ENCODE data around the gene APBB2.

Gene APBB2

DNA sequence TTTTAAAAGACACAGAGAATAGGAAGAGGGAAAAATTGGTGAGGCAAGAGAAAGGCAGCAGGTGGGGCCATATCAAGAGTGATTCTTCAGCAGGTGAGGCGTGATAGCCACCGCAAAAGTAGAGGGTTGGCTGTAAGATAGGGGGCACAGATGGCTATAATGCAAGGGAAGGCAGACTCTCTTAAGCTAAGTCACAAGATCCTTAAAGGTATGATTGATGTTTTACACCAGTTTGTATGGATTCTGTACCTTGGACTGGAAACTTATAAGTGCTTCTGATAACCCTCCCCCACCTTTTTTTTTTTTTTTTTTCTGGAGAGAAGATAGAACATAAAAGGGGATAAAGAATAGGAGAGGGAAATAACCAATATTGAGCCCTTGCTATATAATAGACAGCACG, 424.6 kb downstream of the APBB2 start:
- Histone ChIP-seq H3K79me1 (ENCODE audit: low read length) (no peaks in the 10 kb centered on the region), H3K4me2 (ENCODE audit: low read length) (no peak overlapping the region), H3K14ac (ENCODE audit: low read length) (no peak overlapping the region), H3K27me3 (ENCODE audit: insufficient read depth, low read length) (no peaks in the 10 kb centered on the region), H4K12ac (ENCODE audit: low read depth, low read length) (no peak overlapping the region), H2BK5ac (ENCODE audit: low read depth, low read length, poor library complexity) (no peak overlapping the region), H3K27ac (ENCODE audit: low read depth, low read length) (no peak overlapping the region), H2BK120ac (ENCODE audit: insufficient read depth, low read length, poor library complexity) (no peak overlapping the region), H3K18ac (ENCODE audit: low read length) (no peak overlapping the region), H2AK5ac (ENCODE audit: low read length) (no peak overlapping the region), H3K79me2 (ENCODE audit: control insufficient read depth, insufficient read depth, low read length, poor library complexity) (no peaks in the 10 kb centered on the region), H2AFZ (ENCODE audit: insufficient read depth, low read length, poor library complexity) (no peak overlapping the region), H3K9me3 (ENCODE audit: insufficient read depth, low read depth, low read length) (no peaks in the 10 kb centered on the region), H2BK12ac (ENCODE audit: low read length) (no peak overlapping the region), H3K23ac (ENCODE audit: low read length) (peak overlapping the region; percentile 92), H4K8ac (ENCODE audit: low read depth, low read length) (no peak overlapping the region), H3K9ac (ENCODE audit: low read length) (no peak overlapping the region), H3K4me1 (ENCODE audit: control insufficient read depth in 1 of 2, insufficient read depth in 2 of 2, low read length in 2 of 2) (no peaks in the 10 kb centered on the region), H3K4me3 (ENCODE audit: low read depth, low read length) (no peak overlapping the region), H3K36me3 (ENCODE audit: control insufficient read depth in 1 of 2, insufficient read depth in 2 of 2, low read length in 2 of 2) (no peaks in the 10 kb centered on the region), H3K4ac (ENCODE audit: low read depth, low read length) (no peak overlapping the region), H4K91ac (ENCODE audit: low read depth, low read length) (no peak overlapping the region)
- no CpG with 5 or more reads among the region's 3 CpGs for whole genome bisulfite sequencing (ENCODE audit: extremely low coverage, insufficient coverage, insufficient read length)
- DNase-seq: no peak

DNA sequence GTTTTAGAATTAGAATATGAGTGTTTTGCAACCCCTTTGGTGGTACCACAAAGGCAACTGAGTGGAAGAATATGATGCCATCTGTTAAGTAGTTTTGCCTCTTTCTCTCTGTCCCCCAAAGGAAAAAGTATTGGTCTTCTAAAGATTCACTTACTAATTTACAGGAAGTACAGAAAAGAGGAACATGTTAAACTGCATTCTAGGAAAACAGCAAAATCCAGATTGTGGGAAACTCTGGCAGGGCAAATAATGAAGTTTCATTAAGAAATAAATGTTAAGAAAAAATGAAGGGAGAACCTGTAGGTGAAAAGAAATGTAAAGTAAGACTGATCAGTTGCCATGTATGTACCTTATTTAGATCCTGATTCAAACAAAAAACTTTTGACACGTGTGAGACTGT, 425.3 kb downstream of the APBB2 start:
- Histone ChIP-seq H2BK12ac (ENCODE audit: low read length) (no peak overlapping the region), H3K9ac (ENCODE audit: low read length) (no peak overlapping the region), H3K4me2 (ENCODE audit: low read length) (no peak overlapping the region), H3K9me3 (ENCODE audit: insufficient read depth, low read depth, low read length) (no peaks in the 10 kb centered on the region), H3K18ac (ENCODE audit: low read length) (no peak overlapping the region), H3K23ac (ENCODE audit: low read length) (no peak overlapping the region), H4K12ac (ENCODE audit: low read depth, low read length) (no peak overlapping the region), H3K36me3 (ENCODE audit: control insufficient read depth in 1 of 2, insufficient read depth in 2 of 2, low read length in 2 of 2) (no peaks in the 10 kb centered on the region), H3K79me1 (ENCODE audit: low read length) (no peaks in the 10 kb centered on the region), H3K79me2 (ENCODE audit: control insufficient read depth, insufficient read depth, low read length, poor library complexity) (no peaks in the 10 kb centered on the region), H3K14ac (ENCODE audit: low read length) (no peak overlapping the region), H3K4me1 (ENCODE audit: control insufficient read depth in 1 of 2, insufficient read depth in 2 of 2, low read length in 2 of 2) (no peaks in the 10 kb centered on the region), H4K8ac (ENCODE audit: low read depth, low read length) (no peak overlapping the region), H3K27ac (ENCODE audit: low read depth, low read length) (no peak overlapping the region), H2AK5ac (ENCODE audit: low read length) (no peak overlapping the region), H4K91ac (ENCODE audit: low read depth, low read length) (no peak overlapping the region), H3K4me3 (ENCODE audit: low read depth, low read length) (no peak overlapping the region), H3K4ac (ENCODE audit: low read depth, low read length) (no peak overlapping the region), H3K27me3 (ENCODE audit: insufficient read depth, low read length) (no peaks in the 10 kb centered on the region), H2BK120ac (ENCODE audit: insufficient read depth, low read length, poor library complexity) (no peak overlapping the region), H2AFZ (ENCODE audit: insufficient read depth, low read length, poor library complexity) (no peak overlapping the region), H2BK5ac (ENCODE audit: low read depth, low read length, poor library complexity) (no peak overlapping the region)
- DNase-seq: peak in 1 of 2 donors; percentile 36
- WGBS (ENCODE audit: extremely low coverage, insufficient coverage, insufficient read length): no CpG with 5 or more reads among the region's 1 CpG

DNA sequence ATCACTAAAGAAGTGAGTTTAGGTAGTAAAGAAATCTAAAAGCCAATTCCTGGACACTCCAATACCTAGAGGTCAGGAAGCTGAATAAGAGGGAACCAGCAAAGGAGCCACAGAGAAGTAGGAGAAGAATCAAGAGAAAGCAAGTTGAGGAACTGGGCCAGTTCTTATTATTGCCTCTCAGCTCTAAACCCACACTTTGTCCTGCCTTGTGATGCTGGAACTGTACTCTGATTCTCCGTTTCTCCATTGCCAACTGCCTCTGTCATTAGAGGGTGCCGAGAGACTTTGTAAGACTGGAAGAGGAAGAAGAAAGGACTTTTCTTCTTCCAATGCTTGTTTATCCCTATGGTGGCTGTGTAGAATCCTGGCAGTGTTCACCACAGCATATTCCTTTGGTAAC, 426.0 kb downstream of the APBB2 start:
- Histone ChIP-seq H3K79me1 (ENCODE audit: low read length) (no peaks in the 10 kb centered on the region), H3K4me1 (ENCODE audit: control insufficient read depth in 1 of 2, insufficient read depth in 2 of 2, low read length in 2 of 2) (no peaks in the 10 kb centered on the region), H3K4me2 (ENCODE audit: low read length) (no peak overlapping the region), H2BK5ac (ENCODE audit: low read depth, low read length, poor library complexity) (no peak overlapping the region), H3K9ac (ENCODE audit: low read length) (no peak overlapping the region), H3K79me2 (ENCODE audit: control insufficient read depth, insufficient read depth, low read length, poor library complexity) (no peaks in the 10 kb centered on the region), H2BK120ac (ENCODE audit: insufficient read depth, low read length, poor library complexity) (no peak overlapping the region), H3K23ac (ENCODE audit: low read length) (no peak overlapping the region), H3K27ac (ENCODE audit: low read depth, low read length) (no peak overlapping the region), H4K91ac (ENCODE audit: low read depth, low read length) (no peak overlapping the region), H3K4ac (ENCODE audit: low read depth, low read length) (no peak overlapping the region), H3K18ac (ENCODE audit: low read length) (no peak overlapping the region), H3K9me3 (ENCODE audit: insufficient read depth, low read depth, low read length) (no peaks in the 10 kb centered on the region), H2BK12ac (ENCODE audit: low read length) (no peak overlapping the region), H3K36me3 (ENCODE audit: control insufficient read depth in 1 of 2, insufficient read depth in 2 of 2, low read length in 2 of 2) (no peaks in the 10 kb centered on the region), H3K27me3 (ENCODE audit: insufficient read depth, low read length) (no peaks in the 10 kb centered on the region), H2AK5ac (ENCODE audit: low read length) (no peak overlapping the region), H3K14ac (ENCODE audit: low read length) (no peak overlapping the region), H3K4me3 (ENCODE audit: low read depth, low read length) (no peak overlapping the region), H2AFZ (ENCODE audit: insufficient read depth, low read length, poor library complexity) (no peak overlapping the region), H4K8ac (ENCODE audit: low read depth, low read length) (no peak overlapping the region), H4K12ac (ENCODE audit: low read depth, low read length) (no peak overlapping the region)
- no CpG with 5 or more reads among the region's 2 CpGs for WGBS (ENCODE audit: extremely low coverage, insufficient coverage, insufficient read length)
- no peak for DNase-seq

DNA sequence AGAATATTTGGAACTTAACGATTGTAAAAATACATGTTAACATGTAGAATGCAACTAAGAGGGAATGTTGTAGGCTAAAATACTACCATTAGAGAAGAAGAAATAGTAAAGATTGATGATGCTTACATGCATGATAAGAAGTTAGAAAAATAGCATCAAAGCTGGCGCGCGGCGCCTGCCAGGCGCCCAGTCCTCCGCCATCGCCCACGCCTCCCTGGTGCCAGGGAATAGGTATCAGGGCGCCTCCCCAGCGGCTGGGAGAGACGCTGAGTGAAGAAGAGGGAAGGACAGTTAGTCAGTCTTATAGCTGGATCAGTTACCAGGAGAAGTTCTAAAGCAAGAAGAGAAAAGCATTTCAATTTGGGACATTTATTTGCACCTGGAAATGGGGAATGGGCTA, 428.6 kb downstream of the APBB2 start:
- DNase-seq: no peak
- H3K79me2 ChIP-seq (ENCODE audit: control insufficient read depth, insufficient read depth, low read length, poor library complexity): no peaks in the 10 kb centered on the region
- no peak overlapping the region for H3K18ac ChIP-seq (ENCODE audit: low read length)
- no peak overlapping the region for H3K4me3 ChIP-seq (ENCODE audit: low read depth, low read length)
- H3K36me3 ChIP-seq (ENCODE audit: control insufficient read depth in 1 of 2, insufficient read depth in 2 of 2, low read length in 2 of 2): no peaks in the 10 kb centered on the region
- no peak overlapping the region for H3K23ac ChIP-seq (ENCODE audit: low read length)
- H2BK120ac ChIP-seq (ENCODE audit: insufficient read depth, low read length, poor library complexity): no peak overlapping the region
- H3K27me3 ChIP-seq (ENCODE audit: insufficient read depth, low read length): no peaks in the 10 kb centered on the region
- H3K27ac ChIP-seq (ENCODE audit: low read depth, low read length): no peak overlapping the region
- WGBS (ENCODE audit: extremely low coverage, insufficient coverage, insufficient read length): no CpG with 5 or more reads among the region's 12 CpGs
- no peak overlapping the region for H3K4ac ChIP-seq (ENCODE audit: low read depth, low read length)
- H3K9ac ChIP-seq (ENCODE audit: low read length): peak overlapping the region; percentile 52
- no peak overlapping the region for H2AK5ac ChIP-seq (ENCODE audit: low read length)
- H4K12ac ChIP-seq (ENCODE audit: low read depth, low read length): no peak overlapping the region
- no peaks in the 10 kb centered on the region for H3K9me3 ChIP-seq (ENCODE audit: insufficient read depth, low read depth, low read length)
- H2AFZ ChIP-seq (ENCODE audit: insufficient read depth, low read length, poor library complexity): no peak overlapping the region
- H3K79me1 ChIP-seq (ENCODE audit: low read length): no peaks in the 10 kb centered on the region
- no peaks in the 10 kb centered on the region for H3K4me1 ChIP-seq (ENCODE audit: control insufficient read depth in 1 of 2, insufficient read depth in 2 of 2, low read length in 2 of 2)
- no peak overlapping the region for H2BK12ac ChIP-seq (ENCODE audit: low read length)
- no peak overlapping the region for H3K14ac ChIP-seq (ENCODE audit: low read length)
- no peak overlapping the region for H3K4me2 ChIP-seq (ENCODE audit: low read length)
- no peak overlapping the region for H4K91ac ChIP-seq (ENCODE audit: low read depth, low read length)
- no peak overlapping the region for H2BK5ac ChIP-seq (ENCODE audit: low read depth, low read length, poor library complexity)
- H4K8ac ChIP-seq (ENCODE audit: low read depth, low read length): no peak overlapping the region
